Myocyte (in vitro differentiated cells): ENCODE data around the gene ACSL6. TPM values are rescaled to one million over a fixed set of nuclear protein-coding genes. Genes with fewer than 3 reads are reported as not detected.

ENCODE experiments used
- DNase-seq: peaks from one replicate; pipeline ENCODE4 v3.0.0-alpha.2; 2012; ENCODE audit warnings: low read depth
- total RNA-seq: library from RNA; depleted of rRNA; stranded (reverse); fragments of >200 nt; gene quantifications from 2 replicates; pipeline ENCODE4 v1.2.3, GENCODE V29; 2014

ACSL6 gene
- total RNA-seq, 1 donor from 2014 or later: 1.3 TPM

- DNase-seq: peak; percentile 22
These were observed 26.3 kb downstream of the ACSL6 start for GRCh38 chr5:131984956-131985665.

- no peak for DNase-seq
These were observed 28.1 kb downstream of the ACSL6 start for GRCh38 chr5:131983244-131983771.

- DNase-seq: no peak
These were observed 29.9 kb downstream of the ACSL6 start for GRCh38 chr5:131981516-131981915.

- no peak for DNase-seq
These were observed 30.8 kb downstream of the ACSL6 start for GRCh38 chr5:131980696-131981095.

GRCh38 chr5:131979816-131980215, 31.6 kb downstream of the ACSL6 start:
- DNase-seq: no peak

GRCh38 chr5:131977212-131977604, 34.2 kb downstream of the ACSL6 start:
- DNase-seq: no peak

GRCh38 chr5:131976414-131977211, 34.8 kb downstream of the ACSL6 start:
- no peak for DNase-seq

- no peak for DNase-seq
These were observed 36.3 kb downstream of the ACSL6 start for GRCh38 chr5:131974956-131975726.

GRCh38 chr5:131974622-131974955, 36.9 kb downstream of the ACSL6 start:
- no peak for DNase-seq

- no peak for DNase-seq
These were observed 37.4 kb downstream of the ACSL6 start for GRCh38 chr5:131974016-131974415.

GRCh38 chr5:131973089-131973712, 38.3 kb downstream of the ACSL6 start:
- no peak for DNase-seq

GRCh38 chr5:131968396-131968954, 43.0 kb downstream of the ACSL6 start:
- DNase-seq: peak; percentile 11

GRCh38 chr5:131966551-131966950, 44.9 kb downstream of the ACSL6 start:
- DNase-seq: no peak

- DNase-seq: no peak
These were observed 45.5 kb downstream of the ACSL6 start for GRCh38 chr5:131965826-131966415.

- no peak for DNase-seq
These were observed 51.6 kb downstream of the ACSL6 start for GRCh38 chr5:131959906-131960305.

- DNase-seq: no peak
These were observed 52.3 kb downstream of the ACSL6 start for GRCh38 chr5:131959136-131959535.

- no peak for DNase-seq
These were observed 53.6 kb downstream of the ACSL6 start for GRCh38 chr5:131957721-131958441.

GRCh38 chr5:131953969-131954368, 57.5 kb downstream of the ACSL6 start:
- no peak for DNase-seq

- DNase-seq: peak; percentile 13
These were observed 59.1 kb downstream of the ACSL6 start for GRCh38 chr5:131952301-131952857.

- DNase-seq: no peak
These were observed 60.8 kb downstream of the ACSL6 start for GRCh38 chr5:131950706-131951105.
